DMS114 treated with DMSO at 0.1 percent for 48 hours (cell line): ENCODE results near the gene AMD1.
"Not testable (repeated sequence)": the region's sequence is repeated elsewhere in the genome, so short reads cannot be mapped to it uniquely, and the experiment has no call there.

ENCODE experiments used
- DNase-seq: peaks from one replicate; lab custom pipeline; 2025; ENCODE audit not compliant: unreplicated experiment; lab: John Stamatoyannopoulos, UW

Gene AMD1

GRCh38 chr6:110873981-110874879 is at the start of gene AMD1:
AMD1 (plus strand) TSS chr6:110874785; CDS start chr6:110875106, 321 bp downstream.
- DNase-seq: peak; percentile 96

GRCh38 chr6:110826236-110827129 is 48.1 kb upstream of the AMD1 start:
- DNase-seq: no peak

- no peak for DNase-seq
Observed at GRCh38 chr6:110828396-110828795, 46.2 kb upstream of the AMD1 start.

- no peak for DNase-seq
Observed at GRCh38 chr6:110831405-110831804, 43.2 kb upstream of the AMD1 start.

GRCh38 chr6:110833831-110834230 is 40.8 kb upstream of the AMD1 start:
- no peak for DNase-seq

- DNase-seq: not testable (repeated sequence)
Observed at GRCh38 chr6:110835751-110836150, 38.8 kb upstream of the AMD1 start.

- DNase-seq: no peak
Observed at GRCh38 chr6:110841266-110841665, 33.3 kb upstream of the AMD1 start.

- no peak for DNase-seq
Observed at GRCh38 chr6:110849781-110850180, 24.8 kb upstream of the AMD1 start.

GRCh38 chr6:110852773-110853172 is 21.8 kb upstream of the AMD1 start:
- DNase-seq: no peak

- DNase-seq: no peak
Observed at GRCh38 chr6:110853754-110854477, 20.7 kb upstream of the AMD1 start.

- no peak for DNase-seq
Observed at GRCh38 chr6:110856296-110856695, 18.3 kb upstream of the AMD1 start.

GRCh38 chr6:110858016-110858415 is 16.6 kb upstream of the AMD1 start:
- DNase-seq: no peak

- no peak for DNase-seq
Observed at GRCh38 chr6:110858562-110859214, 15.9 kb upstream of the AMD1 start.

GRCh38 chr6:110859335-110859792 is 15.2 kb upstream of the AMD1 start:
- no peak for DNase-seq

GRCh38 chr6:110864824-110865223 is 9.8 kb upstream of the AMD1 start:
- DNase-seq: no peak

GRCh38 chr6:110874880-110875547 is 429 bp downstream of the AMD1 start:
- no peak for DNase-seq

- no peak for DNase-seq
Observed at GRCh38 chr6:110875548-110876169, 1.1 kb downstream of the AMD1 start.

- peak; percentile 71 for DNase-seq
Observed at GRCh38 chr6:110876170-110876773, 1.7 kb downstream of the AMD1 start.
